ENCODE data around the gene CFAP57.
"Not testable (repeated sequence)": the region's sequence is repeated elsewhere in the genome, so short reads cannot be mapped to it uniquely, and the experiment has no call there.

CFAP57 gene

GRCh38 chr1:43174873-43175272 is 2.7 kb downstream of the CFAP57 start:
- FAIRE-seq, result no peak

DNA sequence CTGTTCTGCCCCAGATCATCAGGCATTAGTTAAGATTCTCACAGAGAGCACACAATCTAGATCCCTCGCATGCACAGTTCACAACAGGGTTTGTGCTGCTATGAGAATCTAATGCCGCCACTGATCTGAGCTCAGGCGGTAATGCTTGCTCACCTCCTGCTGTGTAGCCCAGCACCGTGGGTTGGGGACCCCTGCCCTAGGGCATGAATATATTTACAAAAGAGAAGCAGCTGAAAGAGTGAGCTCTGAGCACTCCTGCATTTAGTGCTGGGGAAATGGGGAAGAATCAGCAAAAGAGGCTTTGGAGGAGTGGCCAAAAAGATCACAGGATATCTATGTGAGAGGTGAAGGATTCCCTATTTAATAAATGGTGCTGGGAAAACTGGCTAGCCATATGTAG is 5.6 kb downstream of the CFAP57 start:
- FAIRE-seq, result no peak

- no peak for FAIRE-seq
Measured at GRCh38 chr1:43184388-43184787, 12.3 kb downstream of the CFAP57 start.

GRCh38 chr1:43184995-43185394 is 12.9 kb downstream of the CFAP57 start:
- FAIRE-seq, result no peak

- FAIRE-seq, result no peak
Measured at GRCh38 chr1:43188106-43188505, 16.0 kb downstream of the CFAP57 start.

DNA sequence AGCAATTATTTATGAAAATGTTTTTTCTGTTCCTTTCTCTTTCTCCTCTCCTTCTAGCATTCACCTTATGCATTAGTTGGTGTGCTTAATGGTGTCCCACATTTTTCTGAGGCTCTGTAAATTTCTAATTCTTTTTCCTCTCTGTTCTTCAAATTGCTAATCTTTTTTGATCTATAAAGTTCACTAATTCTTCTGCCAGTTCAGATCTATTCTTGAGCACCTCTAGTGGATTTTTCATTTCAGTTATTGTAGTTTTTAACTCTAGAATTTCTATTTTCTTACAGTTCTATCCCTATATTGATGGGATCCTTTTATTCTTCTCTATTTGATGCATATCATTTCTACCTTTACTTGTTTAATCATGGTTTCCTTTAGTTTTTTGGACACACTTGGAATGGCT is 22.4 kb downstream of the CFAP57 start:
- no peak for FAIRE-seq

DNA sequence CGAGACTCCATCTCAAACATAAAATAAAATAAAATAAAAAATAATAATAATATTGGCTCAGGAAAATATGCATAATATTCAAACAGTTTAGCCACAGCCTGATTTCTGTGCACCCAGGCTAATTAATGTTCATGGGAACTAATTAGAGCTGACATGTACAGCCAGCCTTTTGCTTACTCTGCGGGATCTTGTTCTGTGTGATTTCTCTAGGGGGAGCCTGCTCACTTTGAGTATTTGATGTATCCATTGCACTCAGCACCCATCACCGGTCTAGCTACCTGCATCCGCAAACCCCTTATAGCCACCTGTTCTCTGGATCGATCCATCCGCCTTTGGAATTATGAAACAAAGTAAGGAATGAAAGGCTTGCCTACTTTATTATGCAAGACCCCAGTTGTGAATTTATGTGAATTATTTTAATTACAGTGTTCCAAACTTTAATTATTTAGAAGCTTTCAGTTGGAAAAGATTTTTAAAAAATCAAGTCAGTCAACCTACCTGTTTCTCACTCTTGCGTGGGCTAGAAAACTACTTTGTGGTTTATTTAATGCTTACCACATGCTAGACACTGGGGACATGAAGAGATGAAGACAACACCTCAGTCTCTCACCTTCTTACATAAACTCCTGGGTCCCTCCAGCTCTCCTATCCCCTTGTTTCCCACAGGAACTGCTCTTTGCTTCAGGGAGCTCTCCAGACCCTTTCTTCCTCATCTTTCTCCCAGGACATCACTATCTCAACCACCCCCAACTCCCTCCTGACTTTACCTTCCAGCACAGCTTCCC is 25.4 kb downstream of the CFAP57 start:
- no peak for FAIRE-seq

- no peak for FAIRE-seq
Measured at GRCh38 chr1:43199093-43199726, 27.1 kb downstream of the CFAP57 start.

DNA sequence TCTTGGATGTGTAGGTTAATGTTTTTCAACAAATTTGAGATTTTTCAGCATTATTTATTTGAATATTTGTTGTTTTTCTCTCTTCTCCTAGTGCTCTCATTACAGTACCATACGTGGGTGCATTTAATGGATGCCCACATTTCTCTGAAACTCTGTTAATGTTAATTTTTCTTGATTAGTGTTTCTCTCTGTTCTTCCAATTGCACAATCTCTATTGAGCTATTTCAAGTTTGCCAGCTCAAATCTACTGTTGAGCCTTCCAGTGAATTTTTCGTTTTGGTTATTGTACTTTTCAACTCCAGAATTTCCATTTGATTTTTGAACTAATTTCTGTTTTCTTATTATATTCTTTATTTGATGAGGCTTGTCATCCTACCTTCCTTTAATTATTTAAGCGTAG is 31.7 kb downstream of the CFAP57 start:
- FAIRE-seq, result no peak

DNA sequence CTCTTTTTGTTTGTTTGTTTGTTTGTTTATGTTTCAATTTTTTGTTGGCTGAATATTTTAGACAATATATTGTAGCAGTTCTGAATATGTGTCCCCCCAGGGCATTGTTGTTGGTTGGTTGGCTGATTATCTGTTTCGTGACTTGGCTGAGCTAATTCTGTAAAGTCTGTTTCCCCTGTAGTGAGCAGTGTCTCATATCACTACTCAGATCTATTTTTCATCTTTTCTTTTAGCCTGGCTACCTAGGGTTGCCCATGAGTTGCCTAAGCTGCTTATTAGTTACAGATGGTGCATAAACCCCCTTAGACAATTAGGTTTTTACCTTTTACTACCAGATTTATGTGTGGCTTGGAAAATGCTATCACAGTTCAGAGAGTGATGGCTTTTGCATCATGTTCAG is 32.3 kb downstream of the CFAP57 start:
- no peak for FAIRE-seq

DNA sequence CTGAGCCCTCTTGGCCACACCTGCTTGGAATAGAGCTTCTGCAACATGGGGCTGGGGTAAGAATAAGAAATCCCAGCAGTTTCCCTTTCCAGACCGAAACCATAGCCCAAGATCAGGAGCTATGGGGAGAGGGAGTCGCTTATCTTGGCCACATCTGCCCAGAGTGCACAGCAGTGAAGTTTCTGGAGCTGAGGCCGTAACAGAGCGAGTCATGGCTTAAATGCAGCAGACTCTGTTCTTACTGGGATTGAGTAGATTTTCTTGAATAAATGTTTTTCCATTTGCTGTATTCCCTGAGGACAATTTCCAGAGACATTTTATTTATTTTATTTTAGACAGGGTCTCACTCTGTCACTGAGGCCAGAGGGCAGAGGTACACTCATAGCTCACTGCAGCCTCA is 33.5 kb downstream of the CFAP57 start:
- FAIRE-seq, result no peak

DNA sequence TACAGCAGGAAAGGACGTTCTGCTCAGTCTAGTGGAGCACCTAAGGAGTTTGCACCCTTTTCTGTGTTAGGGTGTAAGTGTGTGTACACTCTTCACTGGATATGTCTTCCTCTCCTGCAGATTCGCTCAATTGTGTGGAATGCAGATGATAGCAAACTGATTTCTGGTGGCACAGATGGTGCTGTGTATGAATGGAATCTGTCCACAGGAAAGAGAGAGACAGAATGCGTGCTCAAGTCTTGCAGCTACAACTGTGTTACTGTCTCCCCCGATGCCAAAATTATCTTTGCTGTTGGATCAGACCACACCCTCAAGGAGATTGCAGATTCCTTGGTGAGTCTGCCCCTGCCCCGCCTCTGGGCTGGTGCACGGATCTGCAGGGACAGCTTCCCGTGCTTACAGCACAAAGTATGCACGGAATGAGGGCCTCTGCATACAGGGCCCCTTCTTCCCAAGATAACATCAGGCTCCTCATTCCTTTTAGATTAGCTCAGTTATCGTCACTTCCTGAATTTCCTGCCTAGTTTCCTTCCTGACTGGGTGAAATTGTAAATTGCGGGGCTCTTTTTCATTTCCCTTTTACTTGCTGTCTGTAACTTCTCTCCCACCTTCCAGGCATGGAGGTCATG is 34.6 kb downstream of the CFAP57 start:
- FAIRE-seq, result no peak

GRCh38 chr1:43207229-43207853 is 35.2 kb downstream of the CFAP57 start:
- FAIRE-seq, result no peak

GRCh38 chr1:43208277-43208676 is 36.1 kb downstream of the CFAP57 start:
- not testable (repeated sequence) for FAIRE-seq

DNA sequence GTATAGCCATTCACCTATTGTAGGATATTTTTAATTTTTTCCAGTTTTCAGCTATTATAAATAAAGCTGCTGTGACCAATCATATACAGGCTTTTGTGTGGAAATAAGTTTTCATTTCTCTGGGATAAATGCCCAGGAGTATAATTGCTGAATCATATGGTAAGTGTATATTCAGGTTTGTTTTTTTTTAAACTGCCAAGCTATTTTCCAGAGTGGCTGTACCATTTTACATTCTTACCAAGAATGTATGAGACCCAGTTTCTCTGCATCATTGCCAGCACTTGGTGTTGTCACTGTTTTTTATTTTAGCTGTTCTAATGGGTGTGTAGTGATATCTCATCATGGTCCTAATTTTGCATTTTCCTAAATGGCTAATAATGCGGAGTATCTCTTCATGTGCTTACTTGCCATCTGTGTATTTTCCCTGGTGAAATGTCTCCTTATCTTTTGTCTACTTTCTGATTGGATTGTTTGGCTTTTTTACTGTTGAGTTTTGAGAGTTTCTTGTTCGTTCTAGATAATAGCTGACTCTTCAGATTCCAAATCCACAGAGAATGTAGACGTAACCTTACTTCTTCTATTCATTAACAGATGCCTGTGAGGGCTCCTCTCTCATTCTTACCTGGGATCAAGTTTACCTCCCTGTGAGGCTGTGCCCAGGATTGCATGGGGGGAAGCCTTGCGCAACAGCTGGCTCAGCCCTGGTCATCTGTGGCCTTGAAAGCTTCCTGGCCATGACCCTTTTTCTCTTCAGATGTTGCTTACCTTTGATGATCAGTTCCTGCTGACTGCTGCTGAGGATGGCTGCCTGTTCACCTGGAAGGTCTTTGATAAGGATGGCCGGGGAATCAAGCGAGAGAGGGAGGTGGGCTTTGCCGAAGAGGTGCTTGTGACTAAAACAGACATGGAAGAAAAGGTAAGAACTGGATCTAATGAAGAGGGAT is 42.6 kb downstream of the CFAP57 start:
- FAIRE-seq, result no peak

DNA sequence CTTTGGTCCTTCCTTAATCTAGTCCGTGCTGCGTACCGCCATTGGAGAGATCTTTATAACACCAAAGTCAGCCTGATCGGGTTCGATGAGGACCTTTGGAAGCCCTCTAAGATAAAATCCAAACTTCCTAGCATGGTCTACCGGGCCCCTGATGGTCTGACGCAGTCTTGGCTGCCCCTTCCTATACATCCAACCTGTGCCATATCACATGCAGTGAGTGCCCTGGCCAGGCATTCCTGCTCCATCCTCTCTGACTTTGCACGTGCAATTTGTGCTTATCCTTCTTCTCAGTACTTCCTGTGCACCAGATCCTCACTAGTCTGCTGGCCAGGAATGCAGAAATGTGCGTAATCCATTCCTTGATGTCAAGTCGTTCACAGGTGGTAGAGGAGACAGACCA is 45.6 kb downstream of the CFAP57 start:
- no peak for FAIRE-seq

GRCh38 chr1:43220905-43221778 is 49.0 kb downstream of the CFAP57 start:
- FAIRE-seq, result no peak

DNA sequence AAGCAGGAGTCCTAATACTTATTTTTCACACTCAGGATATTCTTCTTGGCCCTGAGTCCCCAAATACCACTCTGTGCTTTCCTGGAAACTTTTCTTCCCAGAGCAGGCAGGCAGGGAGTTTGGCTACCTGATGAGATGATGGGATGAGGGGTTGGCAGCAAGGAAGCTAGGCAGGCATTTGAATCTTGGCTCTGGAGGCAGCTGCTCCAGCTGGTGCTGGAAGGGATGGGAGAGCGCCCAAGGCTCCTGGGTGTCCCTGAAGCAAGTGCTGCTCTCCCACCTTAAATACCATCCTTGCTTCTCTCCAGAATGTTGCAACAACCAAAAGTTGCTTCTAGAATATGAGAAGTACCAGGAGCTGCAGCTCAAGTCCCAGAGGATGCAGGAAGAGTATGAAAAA is 49.7 kb downstream of the CFAP57 start:
- FAIRE-seq, result no peak

GRCh38 chr1:43222879-43223278 is 50.7 kb downstream of the CFAP57 start:
- no peak for FAIRE-seq

- no peak for FAIRE-seq
Measured at GRCh38 chr1:43225168-43225567, 53.0 kb downstream of the CFAP57 start.

GRCh38 chr1:43227143-43227764 is 55.1 kb downstream of the CFAP57 start:
- no peak for FAIRE-seq

Measured in endometrium (tissue), 2 donors.